ENCODE measurements around the gene OR2L13.
A peak's percentile ranks its signal among the peaks of the same experiment; 100 is the strongest.
"Not testable (repeated sequence)": the region's sequence is repeated elsewhere in the genome, so short reads cannot be mapped to it uniquely, and the experiment has no call there.

The OR2L13 gene, protein sequence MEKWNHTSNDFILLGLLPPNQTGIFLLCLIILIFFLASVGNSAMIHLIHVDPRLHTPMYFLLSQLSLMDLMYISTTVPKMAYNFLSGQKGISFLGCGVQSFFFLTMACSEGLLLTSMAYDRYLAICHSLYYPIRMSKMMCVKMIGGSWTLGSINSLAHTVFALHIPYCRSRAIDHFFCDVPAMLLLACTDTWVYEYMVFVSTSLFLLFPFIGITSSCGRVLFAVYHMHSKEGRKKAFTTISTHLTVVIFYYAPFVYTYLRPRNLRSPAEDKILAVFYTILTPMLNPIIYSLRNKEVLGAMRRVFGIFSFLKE

DNA sequence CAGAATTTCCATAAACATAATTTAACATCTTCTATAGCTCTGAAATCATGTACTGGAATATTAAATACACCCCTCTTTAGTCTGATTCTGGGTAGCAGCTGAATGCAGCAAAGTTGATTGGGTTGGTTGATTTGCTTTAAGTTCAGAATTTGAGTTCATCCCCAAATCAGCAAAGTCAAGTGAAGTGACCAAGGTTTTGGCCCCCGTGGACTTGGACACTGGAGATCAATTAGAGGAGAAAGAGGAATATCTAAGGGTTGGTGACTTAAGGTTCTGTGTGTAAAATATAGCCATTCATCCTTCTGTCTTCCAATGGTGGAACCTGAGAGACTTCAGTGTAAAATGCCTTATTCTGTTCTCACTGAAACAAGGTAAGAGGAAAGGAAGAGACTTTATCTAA is at the start of gene OR2L13:
TSS of gene OR2L13 (plus strand) at position 301 of the 400 bp plus-strand sequence. CDS start 4,192 bp downstream, outside the sequence.
- FAIRE-seq (no peak), DNase-seq (ENCODE audit: low spot score) (no peak)

DNA sequence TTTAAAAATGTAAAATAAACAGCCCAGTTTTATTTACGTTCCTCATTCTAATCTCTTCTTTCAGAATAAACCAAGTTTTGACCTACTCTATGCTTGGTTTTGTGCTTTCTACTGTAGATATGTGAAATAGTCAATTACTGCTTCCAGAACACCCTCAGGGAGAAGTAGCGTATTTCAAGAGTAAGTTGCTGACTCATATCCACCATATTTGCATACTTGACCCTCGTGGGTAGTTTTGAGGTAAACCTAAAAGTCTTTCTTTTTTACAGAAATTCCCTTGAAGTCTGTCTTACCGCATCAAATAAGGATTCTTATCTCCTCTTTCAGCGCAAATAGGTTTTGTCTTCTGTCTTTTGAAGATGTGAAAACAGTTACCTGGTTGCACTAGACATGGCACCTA is 49.8 kb upstream of the OR2L13 start:
- DNase-seq (ENCODE audit: low spot score) (no peak), FAIRE-seq (no peak)

GRCh38 chr1:248046536-248046935 is 48.4 kb upstream of the OR2L13 start, which contains the start of gene OR2L3:
Gene OR2L3 (plus strand): TSS chr1:248046836. CDS start chr1:248060682, 13,846 bp downstream.
- no peak for FAIRE-seq

DNA sequence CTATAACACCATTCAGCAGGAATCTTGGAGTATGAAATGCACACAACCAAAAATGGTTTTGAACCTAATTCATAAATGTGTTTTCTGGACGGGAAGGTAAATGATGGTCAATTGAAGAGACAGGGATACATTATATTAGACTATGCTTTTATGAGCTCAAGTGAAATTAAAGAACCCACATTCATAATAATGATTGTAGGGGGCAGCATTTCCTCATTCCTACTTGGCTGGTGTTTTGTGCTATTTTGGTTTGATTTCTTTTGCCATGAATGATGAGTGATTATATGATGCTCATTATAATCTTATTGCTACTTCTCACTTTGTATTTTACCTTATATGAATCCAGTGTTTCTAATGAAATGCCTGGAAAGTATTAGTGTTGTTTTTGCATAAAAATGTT is 48.0 kb upstream of the OR2L13 start:
- DNase-seq (ENCODE audit: low spot score) (no peak), FAIRE-seq (no peak)

More at GRCh38 chr1:248046536-248046935, 48.4 kb upstream of the OR2L13 start, which contains the start of gene OR2L3:
- no peak for DNase-seq (ENCODE audit: low spot score)

- DNase-seq (ENCODE audit: low spot score) (no peak), FAIRE-seq (no peak)
These were observed 40.3 kb upstream of the OR2L13 start for GRCh38 chr1:248054671-248055070.

GRCh38 chr1:248055261-248055660 is 39.7 kb upstream of the OR2L13 start:
- DNase-seq (ENCODE audit: low spot score) (no peak), FAIRE-seq (no peak)

- DNase-seq (ENCODE audit: low spot score), result no peak
These were observed 29.9 kb upstream of the OR2L13 start for GRCh38 chr1:248065071-248065470.

DNA sequence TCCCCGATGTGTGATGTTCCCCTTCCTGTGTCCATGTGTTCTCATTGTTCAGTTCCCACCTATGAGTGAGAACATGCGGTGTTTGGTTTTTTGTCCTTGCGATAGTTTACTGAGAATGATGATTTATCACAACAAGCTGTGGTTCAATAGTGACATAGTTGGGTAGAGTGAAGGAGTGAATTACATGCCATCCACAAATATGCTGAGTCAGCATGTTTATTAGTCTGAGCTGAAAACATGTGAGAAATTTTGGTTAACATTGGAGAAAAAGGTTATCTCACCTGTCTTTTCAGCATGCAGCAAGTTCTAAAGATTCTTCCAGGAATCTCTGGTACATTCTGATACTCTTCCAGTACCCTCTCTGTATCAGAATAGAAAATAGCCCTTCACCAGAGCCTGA is 29.4 kb upstream of the OR2L13 start:
- FAIRE-seq, result no peak
- DNase-seq (ENCODE audit: low spot score), result no peak

More at GRCh38 chr1:248065071-248065470, 29.9 kb upstream of the OR2L13 start:
- no peak for FAIRE-seq

DNA sequence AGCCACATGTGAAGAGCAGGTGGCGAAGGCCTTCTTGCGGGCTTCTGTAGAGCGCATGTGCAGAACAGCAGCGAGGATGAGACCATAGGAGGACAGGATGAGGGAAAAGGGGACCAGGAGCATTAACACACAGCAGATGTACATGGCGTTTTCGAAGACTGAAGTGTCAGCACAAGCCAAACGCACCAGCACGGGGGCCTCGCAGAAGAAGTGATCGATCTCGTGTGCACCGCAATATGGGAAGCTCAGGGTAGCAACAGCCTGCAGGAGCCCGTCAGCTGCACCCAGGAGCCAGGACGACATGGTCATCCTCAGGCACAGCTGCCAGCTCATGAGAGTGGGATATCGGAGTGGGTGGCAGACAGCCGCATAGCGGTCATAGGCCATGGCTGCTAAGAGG is 11.1 kb upstream of the OR2L13 start:
- not testable (repeated sequence) for FAIRE-seq; DNase-seq (ENCODE audit: low spot score)

DNA sequence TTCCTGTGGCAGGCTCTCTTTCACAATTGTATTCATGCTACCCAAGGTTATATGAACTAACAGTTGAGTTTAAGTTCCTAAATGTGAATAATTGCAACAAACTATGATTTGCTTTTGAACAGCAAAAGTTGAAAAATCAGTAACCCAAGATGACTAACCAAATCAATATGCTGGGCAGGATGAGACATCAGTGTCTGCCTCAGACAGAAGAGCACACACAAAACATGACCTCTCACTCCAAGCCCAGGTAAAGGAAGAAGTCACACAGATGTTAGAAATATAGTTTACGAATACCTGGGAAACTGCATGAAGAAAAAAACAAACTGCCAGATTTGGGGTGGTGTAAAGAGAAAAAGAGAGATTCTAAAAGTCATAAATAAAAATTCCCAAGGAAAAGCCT is 3.5 kb downstream of the OR2L13 start:
- DNase-seq (ENCODE audit: low spot score) (no peak), FAIRE-seq (no peak)

GRCh38 chr1:248102847-248103246 is 7.9 kb downstream of the OR2L13 start:
- DNase-seq (ENCODE audit: low spot score) (no peak), FAIRE-seq (peak; percentile 100)

- no peak for DNase-seq (ENCODE audit: low spot score)
- no peak for FAIRE-seq
These were observed 16.2 kb downstream of the OR2L13 start for GRCh38 chr1:248111157-248111556.

GRCh38 chr1:248114890-248115289 is 19.9 kb downstream of the OR2L13 start:
- FAIRE-seq, result no peak
- DNase-seq (ENCODE audit: low spot score), result no peak

DNA sequence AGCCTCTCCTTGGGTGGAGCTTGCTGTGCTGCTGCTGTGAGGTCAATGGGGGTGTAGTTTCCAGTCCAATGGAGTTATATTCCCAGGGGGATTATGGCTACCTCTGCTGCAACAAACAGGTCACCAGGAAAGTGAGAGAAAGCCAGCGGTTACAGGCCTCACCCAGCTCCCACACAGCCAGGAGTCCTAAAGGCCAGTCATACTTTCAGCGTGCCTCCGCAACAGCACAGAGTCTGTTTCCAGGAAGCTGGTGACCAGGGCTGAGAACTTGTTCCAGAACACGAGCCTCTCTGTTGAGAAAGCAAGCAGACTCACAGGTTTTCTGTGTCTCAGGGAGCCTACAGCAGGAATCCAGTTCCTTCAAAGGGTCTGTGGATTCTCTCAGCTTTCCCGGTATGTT is 32.7 kb downstream of the OR2L13 start:
- no peak for FAIRE-seq
- DNase-seq (ENCODE audit: low spot score), result no peak

DNA sequence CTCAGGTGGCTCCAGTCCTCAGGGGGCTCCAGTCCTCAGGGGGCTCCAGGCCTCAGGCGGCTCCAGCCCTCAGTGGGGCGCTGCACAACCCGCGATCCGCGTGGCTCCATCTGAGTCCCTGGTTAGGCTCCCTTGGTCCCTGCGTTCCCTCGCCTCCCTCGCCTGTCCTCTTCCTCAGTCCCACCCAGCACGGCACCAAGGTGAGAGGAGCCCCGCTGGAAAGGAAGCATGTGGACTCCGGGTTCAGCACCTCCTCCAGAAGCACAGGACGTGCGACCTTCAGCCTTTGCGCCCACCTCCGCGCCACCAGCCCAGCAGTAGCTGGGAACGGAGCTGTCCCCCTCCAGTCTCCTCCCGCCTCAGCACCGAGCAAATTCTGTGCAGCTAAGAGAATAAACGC is 41.8 kb downstream of the OR2L13 start:
- DNase-seq (ENCODE audit: low spot score) (no peak), FAIRE-seq (no peak)

- no peak for FAIRE-seq
- DNase-seq (ENCODE audit: low spot score), result no peak
These were observed 45.9 kb downstream of the OR2L13 start for GRCh38 chr1:248140846-248141245.

DNA sequence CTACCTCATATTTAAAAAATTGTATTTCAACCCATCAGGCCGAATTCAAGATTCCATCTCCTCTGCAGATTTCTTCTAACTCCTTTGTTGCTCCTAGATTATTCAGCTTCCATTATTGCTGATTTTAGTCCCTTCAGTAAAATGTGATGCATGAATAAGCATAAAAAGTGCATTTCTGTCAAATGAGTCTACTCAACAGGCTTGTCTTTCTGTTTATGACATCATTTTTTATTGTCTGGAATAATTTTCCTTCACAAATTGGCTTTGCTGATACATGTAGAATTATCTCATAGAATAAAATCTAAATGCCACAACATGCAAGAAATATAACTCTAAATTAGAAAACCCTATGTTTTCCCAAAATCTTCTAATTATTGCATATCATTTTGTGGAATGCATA is 48.3 kb downstream of the OR2L13 start:
- DNase-seq (ENCODE audit: low spot score) (no peak), FAIRE-seq (no peak)

DNA sequence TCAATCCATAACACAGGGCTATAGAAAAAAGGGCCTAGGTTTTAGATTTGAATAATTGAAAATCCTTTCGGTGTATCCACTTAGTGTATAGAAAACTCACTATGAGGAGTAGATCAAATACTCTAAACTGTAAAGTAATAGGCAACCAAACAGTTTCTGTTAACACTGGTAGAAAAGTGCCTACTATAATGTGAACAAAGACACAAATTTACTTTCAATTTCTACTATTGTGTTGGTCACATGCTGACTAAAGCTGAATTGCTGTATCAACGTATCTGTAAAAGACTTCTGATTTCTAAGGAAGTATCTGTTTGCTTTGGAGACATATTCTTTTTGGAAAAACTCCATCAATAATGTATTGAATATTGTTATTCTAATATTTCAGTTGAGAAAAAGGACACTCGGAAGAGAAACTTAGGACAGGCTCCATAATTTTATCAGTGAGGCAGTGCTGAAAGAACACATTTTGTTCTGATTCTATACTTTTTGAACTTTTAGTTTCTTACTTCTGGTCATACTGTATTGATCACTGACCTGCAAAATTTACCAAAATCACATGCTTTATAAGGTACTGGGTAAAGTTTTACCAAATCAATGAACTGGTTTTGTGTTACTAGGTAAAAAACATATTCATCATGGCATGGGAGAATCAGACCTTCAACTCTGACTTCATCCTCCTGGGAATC is 49.7 kb downstream of the OR2L13 start, which contains the start of gene OR2M5:
TSS of gene OR2M5 (plus strand) at position 636 of the 686 bp plus-strand sequence. CDS start at position 636, 0 bp downstream.
- no peak for FAIRE-seq
- no peak for DNase-seq (ENCODE audit: low spot score)

All from RCC 7860 (cell line).